GM18511 (cell line): ENCODE results near the gene MED8.

Experiments used
- ATAC-seq: cut with Tn5 transposase; IDR thresholded peaks from one replicate; pipeline ENCODE4 v1.9.1; 2021; ENCODE audit warnings: mild to moderate bottlenecking, moderate library complexity; ENCODE audit not compliant: unreplicated experiment

The MED8 gene

GRCh38 chr1:43389326-43390313 is at the start of gene MED8, which contains the start of gene SZT2:
TSS of gene MED8 (minus strand) at chr1:43389800. CDS start at chr1:43389764, 36 bp downstream.
TSS of gene SZT2 (plus strand) at chr1:43389899. CDS start at chr1:43389969, 70 bp downstream.
- peak; percentile 94 for ATAC-seq

- no peak for ATAC-seq
Measured at GRCh38 chr1:43438953-43439581, 49.5 kb upstream of the MED8 start.

- ATAC-seq, result no peak
Measured at GRCh38 chr1:43438576-43438952, 49.0 kb upstream of the MED8 start.

GRCh38 chr1:43438006-43438405 is 48.4 kb upstream of the MED8 start:
- no peak for ATAC-seq

- ATAC-seq, result no peak
Measured at GRCh38 chr1:43437031-43437973, 47.7 kb upstream of the MED8 start.

- ATAC-seq, result no peak
Measured at GRCh38 chr1:43436371-43436770, 46.8 kb upstream of the MED8 start.

- no peak for ATAC-seq
Measured at GRCh38 chr1:43435146-43436145, 45.8 kb upstream of the MED8 start.

- ATAC-seq, result no peak
Measured at GRCh38 chr1:43434256-43434655, 44.7 kb upstream of the MED8 start.

GRCh38 chr1:43432907-43433306 is 43.3 kb upstream of the MED8 start:
- no peak for ATAC-seq

- no peak for ATAC-seq
Measured at GRCh38 chr1:43432171-43432860, 42.7 kb upstream of the MED8 start.

- no peak for ATAC-seq
Measured at GRCh38 chr1:43431676-43432075, 42.1 kb upstream of the MED8 start.

GRCh38 chr1:43430831-43431230 is 41.2 kb upstream of the MED8 start:
- no peak for ATAC-seq

GRCh38 chr1:43427941-43428340 is 38.3 kb upstream of the MED8 start:
- ATAC-seq, result no peak

- no peak for ATAC-seq
Measured at GRCh38 chr1:43427524-43427923, 37.9 kb upstream of the MED8 start.

- ATAC-seq, result no peak
Measured at GRCh38 chr1:43426221-43426620, 36.6 kb upstream of the MED8 start.

GRCh38 chr1:43425045-43425444 is 35.4 kb upstream of the MED8 start:
- no peak for ATAC-seq

GRCh38 chr1:43423672-43424550 is 34.3 kb upstream of the MED8 start:
- no peak for ATAC-seq

GRCh38 chr1:43422995-43423671 is 33.5 kb upstream of the MED8 start:
- ATAC-seq, result no peak
